H1 (cell line): ENCODE measurements around the gene SEC14L3. TPM values are rescaled to one million over a fixed set of nuclear protein-coding genes. Genes with fewer than 3 reads are reported as not detected.

Experiments used
- CTCF ChIA-PET: fragments of 300-600 bp; sonication (Branson Sonifier 250); formaldehyde crosslinking; loops from one replicate; lab custom pipeline; 2021; ENCODE audit not compliant: partially characterized antibody; lab: Charles Lee
- POLR2A ChIA-PET: fragments of 300-600 bp; sonication (Branson Sonifier 250); formaldehyde crosslinking; loops from one replicate; lab custom pipeline; 2021; ENCODE audit warnings: inconsistent platforms; ENCODE audit not compliant: partially characterized antibody; lab: Charles Lee
- DNase-seq, 2 experiments: peaks; one replicate each; pipeline versions ENCODE4 v3.0.0 to v3.0.0-alpha.2; 2010 to 2022; ENCODE audit warnings: low spot score in 2 of 2, low read depth in 1 of 2, mixed read lengths in 1 of 2
- FAIRE-seq: peaks from 2 replicates; lab custom pipeline; 2011; peaks lifted over from hg19 to GRCh38; lab: Jason Lieb, UNC
- H2AFZ ChIP-seq: 2 replicates; pipeline ENCODE4 v1.8.1; 2012; ENCODE audit warnings: low read length, inconsistent platforms
- H2AK5ac ChIP-seq: 2 replicates; pipeline ENCODE4 v1.6.1; 2013; ENCODE audit warnings: low read depth, low read length
- H2BK120ac ChIP-seq: replicated peaks from 2 replicates; pipeline ENCODE3; 2013; ENCODE audit warnings: low read depth, low read length, inconsistent platforms
- H2BK12ac ChIP-seq: 2 replicates; pipeline ENCODE4 v1.6.1; 2013; ENCODE audit warnings: low read depth, low read length
- H2BK15ac ChIP-seq: 2 replicates; pipeline ENCODE4 v1.6.1; 2013; ENCODE audit warnings: low read length
- H2BK20ac ChIP-seq: 2 replicates; pipeline ENCODE4 v1.6.1; 2013; ENCODE audit warnings: low read length
- H2BK5ac ChIP-seq: 2 replicates; pipeline ENCODE4 v1.6.1; 2013; ENCODE audit warnings: low read depth, low read length
- H3K14ac ChIP-seq: 2 replicates; pipeline ENCODE4 v1.6.1; 2013; ENCODE audit warnings: inconsistent platforms; ENCODE audit not compliant: insufficient read length
- H3K18ac ChIP-seq: 2 replicates; pipeline ENCODE4 v1.6.1; 2013; ENCODE audit warnings: low read length; ENCODE audit errors: extremely low read depth
- H3K23ac ChIP-seq: 2 replicates; pipeline ENCODE4 v1.6.1; 2013; ENCODE audit warnings: inconsistent platforms; ENCODE audit not compliant: insufficient read length
- H3K23me2 ChIP-seq: 2 replicates; pipeline ENCODE4 v1.6.1; 2013; ENCODE audit warnings: low read depth, low read length
- H3K27ac ChIP-seq: 2 replicates; pipeline ENCODE4 v1.6.1; 2011; ENCODE audit warnings: low read depth, low read length, inconsistent platforms
- H3K27me3 ChIP-seq, 4 experiments: replicated peaks in 1 of 4; 1 replicate in 1 of 4; 2 replicates in 3 of 4; pipeline versions ENCODE4 v1.6.1 to v1.8.1; 2011 to 2013; ENCODE audit warnings: low read length in 3 of 4, mild to moderate bottlenecking in 3 of 4, inconsistent platforms in 2 of 4, mixed read lengths in 2 of 4, moderate library complexity in 1 of 4; ENCODE audit not compliant: control insufficient read depth in 3 of 4, insufficient read depth in 3 of 4; ENCODE audit errors: extremely low read depth in 1 of 4
- H3K36me3 ChIP-seq, 4 experiments: 2 replicates each; pipeline versions ENCODE4 v1.6.1 to v1.8.1; 2011 to 2013; ENCODE audit warnings: mild to moderate bottlenecking in 4 of 4, low read length in 3 of 4, moderate library complexity in 2 of 4, control low read depth in 1 of 4, inconsistent platforms in 1 of 4; ENCODE audit not compliant: insufficient read depth in 4 of 4, control insufficient read depth in 2 of 4
- H3K4ac ChIP-seq: replicated peaks from 2 replicates; pipeline ENCODE3; 2013; ENCODE audit warnings: low read length, low read depth, mixed read lengths, inconsistent platforms; ENCODE audit not compliant: insufficient read length
- H3K4me1 ChIP-seq, 4 experiments: replicated peaks in 1 of 4; 1 replicate in 1 of 4; 2 replicates in 3 of 4; pipeline versions ENCODE4 v1.6.1 to v1.8.1; 2011 to 2013; ENCODE audit warnings: low read length in 3 of 4, inconsistent platforms in 2 of 4, mixed read lengths in 1 of 4; ENCODE audit not compliant: insufficient read depth in 4 of 4, control insufficient read depth in 3 of 4
- H3K4me2 ChIP-seq, 2 experiments: 2 replicates each; pipeline versions ENCODE4 v1.6.1 to v1.8.1; 2011 to 2013; ENCODE audit warnings: low read depth in 2 of 2, low read length in 2 of 2, control low read depth in 1 of 2, inconsistent platforms in 1 of 2, mild to moderate bottlenecking in 1 of 2; ENCODE audit not compliant: insufficient read depth in 1 of 2
- H3K4me3 ChIP-seq, 4 experiments: fragments of 200-600, 300-600 bp in 1 of 4; sonication (generic), shearing (Covaris generic), sonication (Bioruptor Twin) in 1 of 4; 2 replicates each; pipeline versions ENCODE4 v1.5.1 to v1.8.1; 2011 to 2016; ENCODE audit warnings: low read length in 4 of 4, low read depth in 3 of 4, control low read depth in 2 of 4, inconsistent platforms in 2 of 4, mild to moderate bottlenecking in 2 of 4, mixed read lengths in 1 of 4, moderate library complexity in 1 of 4; ENCODE audit not compliant: insufficient read depth in 2 of 4; ENCODE audit errors: extremely low read depth in 1 of 4
- H3K56ac ChIP-seq: replicated peaks from 2 replicates; pipeline ENCODE3; 2013; ENCODE audit warnings: low read depth, mild to moderate bottlenecking, mixed read lengths, low read length, inconsistent platforms; ENCODE audit not compliant: insufficient read length
- H3K79me1 ChIP-seq: 2 replicates; pipeline ENCODE4 v1.6.1; 2013; ENCODE audit warnings: low read depth, low read length, control low read depth
- H3K79me2 ChIP-seq, 2 experiments: 2 replicates each; pipeline versions ENCODE4 v1.6.1 to v1.8.1; 2012 to 2013; ENCODE audit warnings: low read length in 2 of 2, mild to moderate bottlenecking in 2 of 2, inconsistent platforms in 1 of 2; ENCODE audit not compliant: insufficient read depth in 2 of 2, control insufficient read depth in 1 of 2
- H3K9ac ChIP-seq, 4 experiments: replicated peaks in 1 of 4; 1 replicate in 1 of 4; 2 replicates in 3 of 4; pipeline versions ENCODE4 v1.6.1 to v1.8.1; 2011 to 2013; ENCODE audit warnings: low read depth in 3 of 4, low read length in 3 of 4, control low read depth in 2 of 4, mild to moderate bottlenecking in 2 of 4, moderate library complexity in 2 of 4, inconsistent platforms in 1 of 4; ENCODE audit errors: extremely low read depth in 1 of 4
- H3K9me3 ChIP-seq, 2 experiments: 2 replicates each; pipeline versions ENCODE4 v1.6.1 to v1.8.1; 2012 to 2013; ENCODE audit warnings: mild to moderate bottlenecking in 2 of 2, moderate library complexity in 2 of 2, control low read depth in 1 of 2, inconsistent platforms in 1 of 2, low read depth in 1 of 2, low read length in 1 of 2, mixed read lengths in 1 of 2; ENCODE audit not compliant: insufficient read depth in 2 of 2
- H4K20me1 ChIP-seq, 2 experiments: replicated peaks in 1 of 2; 2 replicates each; pipeline versions ENCODE3 to v1.8.1; 2011 to 2013; ENCODE audit warnings: inconsistent platforms in 2 of 2, low read length in 2 of 2, mild to moderate bottlenecking in 1 of 2; ENCODE audit not compliant: insufficient read depth in 2 of 2, control insufficient read depth in 1 of 2
- H4K5ac ChIP-seq: 2 replicates; pipeline ENCODE4 v1.6.1; 2013; ENCODE audit warnings: low read length, low read depth, mixed read lengths, inconsistent platforms; ENCODE audit not compliant: insufficient read length
- H4K8ac ChIP-seq: 2 replicates; pipeline ENCODE4 v1.8.0; 2013; ENCODE audit warnings: mild to moderate bottlenecking, moderate library complexity, low read length, inconsistent platforms; ENCODE audit not compliant: insufficient read depth; ENCODE audit errors: extremely low read depth
- H4K91ac ChIP-seq: replicated peaks from 2 replicates; pipeline ENCODE3; 2013; ENCODE audit warnings: low read length, mixed read lengths, inconsistent platforms; ENCODE audit not compliant: insufficient read length
- FOSL1 ChIP-seq: IDR thresholded peaks from 2 replicates; pipeline ENCODE4 v1.6.1; 2011; ENCODE audit warnings: mild to moderate bottlenecking, low read depth, low read length, moderate library complexity; ENCODE audit not compliant: insufficient read depth
- HDAC2 ChIP-seq, 2 experiments: fragments of 300-600 bp in 1 of 2; sonication (generic) in 1 of 2; IDR thresholded peaks; 2 replicates each; pipeline ENCODE4 v1.6.1; 2011 to 2012; ENCODE audit warnings: low read depth in 2 of 2, low read length in 2 of 2, mild to moderate bottlenecking in 2 of 2, moderate library complexity in 2 of 2, borderline replicate concordance in 1 of 2, inconsistent platforms in 1 of 2
- JUN ChIP-seq: IDR thresholded peaks from 2 replicates; pipeline ENCODE4 v1.6.1; 2011; ENCODE audit warnings: low read depth, mild to moderate bottlenecking, improper control_type of control experiment, low read length
- KDM5A ChIP-seq: fragments of 200-600 bp; IDR thresholded peaks from 2 replicates; pipeline ENCODE4 v1.7.1; 2012; ENCODE audit warnings: mild to moderate bottlenecking, low read length, inconsistent platforms, mixed read lengths
- POLR2AphosphoS5 ChIP-seq: IDR thresholded peaks from 2 replicates; pipeline ENCODE4 v1.6.1; 2011; ENCODE audit warnings: low read depth, low read length
- POU5F1 ChIP-seq: IDR thresholded peaks from 2 replicates; pipeline ENCODE4 v1.6.1; 2011; ENCODE audit warnings: low read depth, mild to moderate bottlenecking, low read length, moderate library complexity
- RFX5 ChIP-seq: IDR thresholded peaks from 2 replicates; pipeline ENCODE4 v1.6.1; 2011; ENCODE audit warnings: low read depth, low read length, improper control_type of control experiment, borderline replicate concordance
- RXRA ChIP-seq: IDR thresholded peaks from 2 replicates; pipeline ENCODE4 v1.6.1; 2011; ENCODE audit warnings: low read depth, mild to moderate bottlenecking, low read length, moderate library complexity; ENCODE audit not compliant: insufficient read depth
- SIN3A ChIP-seq, 2 experiments: IDR thresholded peaks in 1 of 2; conservative IDR thresholded peaks in 1 of 2; 2 replicates each; pipeline ENCODE4 v1.6.1; 2011 to 2012; ENCODE audit warnings: low read length in 2 of 2, improper control_type of control experiment in 1 of 2, low read depth in 1 of 2, mild to moderate bottlenecking in 1 of 2
- SIX5 ChIP-seq: IDR thresholded peaks from 2 replicates; pipeline ENCODE4 v1.6.1; 2011; ENCODE audit warnings: mild to moderate bottlenecking, low read depth, low read length
- SRF ChIP-seq: IDR thresholded peaks from 2 replicates; pipeline ENCODE4 v1.6.1; 2011; ENCODE audit warnings: mild to moderate bottlenecking, low read depth, low read length, moderate library complexity
- TAF1 ChIP-seq: IDR thresholded peaks from 2 replicates; pipeline ENCODE4 v1.6.1; 2011; ENCODE audit warnings: mild to moderate bottlenecking, low read depth, low read length
- YY1 ChIP-seq: IDR thresholded peaks from 2 replicates; pipeline ENCODE4 v1.6.1; 2011; ENCODE audit warnings: low read depth, mild to moderate bottlenecking, low read length
- WGBS, 2 experiments: shearing (Covaris generic) in 1 of 2; methylation state at CpG; one replicate each; pipeline versions ENCODE4 v1.1.6 to v1.1.7; 2013 to 2015; ENCODE audit warnings: low lambda C conversion rate in 2 of 2, mixed read lengths in 2 of 2, inconsistent platforms in 1 of 2, low coverage in 1 of 2, missing lambda C conversion rate in 1 of 2; ENCODE audit not compliant: insufficient replicate concordance in 2 of 2, insufficient coverage in 1 of 2, insufficient read length in 1 of 2; ENCODE audit errors: extremely low coverage in 1 of 2, missing lambda C conversion rate in 1 of 2; 5-methylcytosine and 5-hydroxymethylcytosine counted together
- polyA plus RNA-seq, 7 experiments: library from polyadenylated mRNA; depleted of rRNA in 3 of 7; stranded (reverse) in 5 of 7; unstranded in 2 of 7; fragments of >200 nt in 5 of 7; fragments of 200-250 nt in 2 of 7; gene quantifications; 1 replicate in 5 of 7; 2 replicates in 1 of 7; 4 replicates in 1 of 7; pipeline versions ENCODE4 v1.2.1 to v1.2.3, GENCODE V29; 2011 to 2013; ENCODE audit warnings: missing spikeins in 2 of 7, mixed read lengths in 2 of 7
- total RNA-seq: library from RNA; stranded (reverse); fragmentation: NEBNext Ultra II Directional; extraction: Animal tissue kit (Norgen Biotek cat#: 25700); gene quantifications from 2 replicates; pipeline ENCODE4 v1.2.1, GENCODE V29; 2021
- TF ChIP-seq, protein P1 (sequence below): IDR thresholded peaks from 2 replicates; pipeline ENCODE4 v1.6.1; 2012; ENCODE audit warnings: low read length, inconsistent platforms

Gene SEC14L3
- total and polyA plus RNA-seq, 2 of the 8 experiments (the other 6 are each of a cell fraction or from before 2014, with no cell fraction given) = not detected

DNA sequence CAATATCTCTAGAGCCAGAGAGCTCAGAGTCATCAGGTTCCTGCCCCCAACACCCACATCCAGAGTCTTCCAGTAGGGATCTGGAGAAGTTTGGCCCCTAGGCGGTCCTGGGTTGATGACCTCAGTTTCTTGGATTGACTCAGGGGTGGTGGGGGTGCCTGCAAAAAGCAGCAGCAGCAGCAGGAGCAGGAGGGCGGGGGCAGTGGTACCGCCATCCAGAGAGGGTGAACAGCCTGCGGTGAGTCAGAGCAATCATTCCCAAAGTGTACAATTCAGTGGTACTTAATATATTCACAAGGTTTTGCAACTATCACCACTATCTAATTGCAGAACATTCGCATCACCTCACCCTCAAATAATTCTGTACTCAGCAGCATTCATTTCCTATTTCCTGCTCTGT is 9.9 kb upstream of the SEC14L3 start:
- H3K4me3 ChIP-seq = no peak overlapping the region
- no peak overlapping the region for H3K4ac ChIP-seq
- H3K56ac ChIP-seq = no peak overlapping the region
- no peak overlapping the region for H2AK5ac ChIP-seq
- no peak overlapping the region for H2BK5ac ChIP-seq
- no peak overlapping the region for H4K8ac ChIP-seq
- no peak overlapping the region for H2BK20ac ChIP-seq
- H3K23ac ChIP-seq = no peak overlapping the region
- no peaks in the 10 kb centered on the region for H3K27me3 ChIP-seq
- no peak overlapping the region for H3K18ac ChIP-seq
- no peak overlapping the region for H3K9ac ChIP-seq
- no peak overlapping the region for H4K5ac ChIP-seq
- H3K14ac ChIP-seq = no peak overlapping the region
- H3K79me2 ChIP-seq = no peaks in the 10 kb centered on the region
- H4K20me1 ChIP-seq = no peaks in the 10 kb centered on the region
- FAIRE-seq (no peak), DNase-seq (no peak)
- no peak overlapping the region for H2BK15ac ChIP-seq
- no peaks in the 10 kb centered on the region for H3K36me3 ChIP-seq
- no peaks in the 10 kb centered on the region for H3K23me2 ChIP-seq
- H3K4me1 ChIP-seq = no peaks in the 10 kb centered on the region
- POLR2A ChIA-PET = no interaction called here
- no peak overlapping the region for H2BK12ac ChIP-seq
- H3K4me2 ChIP-seq = no peak overlapping the region
- no peak overlapping the region for H3K27ac ChIP-seq
- WGBS, 2 experiments = 86% methylated on average over 5 of the region's 5 CpGs; no CpG with 5 or more reads in 1 of the 2 experiments
- no peak overlapping the region for H2AFZ ChIP-seq
- H2BK120ac ChIP-seq = no peak overlapping the region
- H3K79me1 ChIP-seq = no peaks in the 10 kb centered on the region
- no peak overlapping the region for H4K91ac ChIP-seq
- CTCF ChIA-PET = no interaction called here
- no peaks in the 10 kb centered on the region for H3K9me3 ChIP-seq
- TF ChIP-seq SIN3A (conservative IDR thresholded peaks at IDR 0.05 in 1 of 2, IDR thresholded peaks at IDR 0.05 in 1 of 2; ENCODE audit: low read depth in 1 of 2, low read length in 2 of 2) = no peak
- TF ChIP-seq FOSL1 = no peak
- TF ChIP-seq RXRA = no peak
- TF ChIP-seq TAF1 = no peak
- TF ChIP-seq YY1 = no peak
- no peak for TF ChIP-seq POU5F1
- no peak for TF ChIP-seq SIX5
- no peak for TF ChIP-seq SRF
- TF ChIP-seq, protein P1, sequence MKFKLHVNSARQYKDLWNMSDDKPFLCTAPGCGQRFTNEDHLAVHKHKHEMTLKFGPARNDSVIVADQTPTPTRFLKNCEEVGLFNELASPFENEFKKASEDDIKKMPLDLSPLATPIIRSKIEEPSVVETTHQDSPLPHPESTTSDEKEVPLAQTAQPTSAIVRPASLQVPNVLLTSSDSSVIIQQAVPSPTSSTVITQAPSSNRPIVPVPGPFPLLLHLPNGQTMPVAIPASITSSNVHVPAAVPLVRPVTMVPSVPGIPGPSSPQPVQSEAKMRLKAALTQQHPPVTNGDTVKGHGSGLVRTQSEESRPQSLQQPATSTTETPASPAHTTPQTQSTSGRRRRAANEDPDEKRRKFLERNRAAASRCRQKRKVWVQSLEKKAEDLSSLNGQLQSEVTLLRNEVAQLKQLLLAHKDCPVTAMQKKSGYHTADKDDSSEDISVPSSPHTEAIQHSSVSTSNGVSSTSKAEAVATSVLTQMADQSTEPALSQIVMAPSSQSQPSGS = no peak
- TF ChIP-seq RFX5 = no peak
- TF ChIP-seq KDM5A = no peak
- TF ChIP-seq JUN = no peak
- TF ChIP-seq POLR2AphosphoS5 = no peak
- TF ChIP-seq HDAC2 (IDR thresholded peaks at IDR 0.05; ENCODE audit: borderline replicate concordance in 1 of 2, low read depth in 2 of 2, low read length in 2 of 2) = no peak
